ENCODE measurements around the gene PHF2.

DNA sequence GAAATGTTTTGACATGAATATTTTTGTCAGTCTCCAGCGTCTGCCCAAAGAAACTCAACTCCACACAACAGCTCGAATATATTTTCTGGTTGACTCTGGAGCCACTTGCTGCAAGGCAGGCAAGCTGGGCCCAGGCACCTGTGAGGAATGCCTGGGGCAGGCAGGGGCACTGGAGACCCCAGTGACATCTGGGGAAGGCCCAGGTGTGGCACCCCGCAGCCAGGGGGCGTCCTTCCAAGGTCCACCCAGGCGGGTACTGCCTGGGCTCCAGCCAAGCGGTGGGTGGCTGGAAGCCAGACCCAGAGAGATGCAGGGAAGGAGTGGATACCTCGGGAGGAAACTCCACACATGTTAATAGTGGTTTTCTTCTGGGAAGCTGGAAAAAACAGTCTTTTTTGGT lies 125.9 kb downstream of the PHF2 start:
- TF ChIP-seq, protein P1, sequence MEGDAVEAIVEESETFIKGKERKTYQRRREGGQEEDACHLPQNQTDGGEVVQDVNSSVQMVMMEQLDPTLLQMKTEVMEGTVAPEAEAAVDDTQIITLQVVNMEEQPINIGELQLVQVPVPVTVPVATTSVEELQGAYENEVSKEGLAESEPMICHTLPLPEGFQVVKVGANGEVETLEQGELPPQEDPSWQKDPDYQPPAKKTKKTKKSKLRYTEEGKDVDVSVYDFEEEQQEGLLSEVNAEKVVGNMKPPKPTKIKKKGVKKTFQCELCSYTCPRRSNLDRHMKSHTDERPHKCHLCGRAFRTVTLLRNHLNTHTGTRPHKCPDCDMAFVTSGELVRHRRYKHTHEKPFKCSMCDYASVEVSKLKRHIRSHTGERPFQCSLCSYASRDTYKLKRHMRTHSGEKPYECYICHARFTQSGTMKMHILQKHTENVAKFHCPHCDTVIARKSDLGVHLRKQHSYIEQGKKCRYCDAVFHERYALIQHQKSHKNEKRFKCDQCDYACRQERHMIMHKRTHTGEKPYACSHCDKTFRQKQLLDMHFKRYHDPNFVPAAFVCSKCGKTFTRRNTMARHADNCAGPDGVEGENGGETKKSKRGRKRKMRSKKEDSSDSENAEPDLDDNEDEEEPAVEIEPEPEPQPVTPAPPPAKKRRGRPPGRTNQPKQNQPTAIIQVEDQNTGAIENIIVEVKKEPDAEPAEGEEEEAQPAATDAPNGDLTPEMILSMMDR (IDR thresholded peaks at IDR 0.05; ENCODE audit: low read depth, low read length), result peak; percentile 33; the same call in 1 of the 2 replicates
- TF ChIP-seq EZH2phosphoT487 (IDR thresholded peaks at IDR 0.05; ENCODE audit: low read depth), result no peak

Data from OCI-LY3 (cell line).